Keratinocyte (primary cell): ENCODE results near the gene DGKI. TPM values are rescaled to one million over a fixed set of nuclear protein-coding genes. Genes with fewer than 3 reads are reported as not detected.
A peak's percentile ranks its signal among the peaks of the same experiment; 100 is the strongest.

Experiments
- DNase-seq: peaks from one replicate; pipeline ENCODE4 v3.0.0-alpha.2; 2011; ENCODE audit warnings: low read depth, missing footprints, low spot score
- FAIRE-seq: peaks from 2 replicates; lab custom pipeline; 2011; peaks lifted over from hg19 to GRCh38; lab: Jason Lieb, UNC
- H2AFZ ChIP-seq: 2 replicates; pipeline ENCODE4 v1.6.0; 2012; ENCODE audit warnings: low read length, control low read depth, inconsistent platforms; ENCODE audit not compliant: control insufficient read depth
- H3K27ac ChIP-seq: 2 replicates; pipeline ENCODE4 v1.5.1; 2011; ENCODE audit warnings: low read length; ENCODE audit not compliant: control insufficient read depth, insufficient read depth
- H3K27me3 ChIP-seq: 3 replicates; pipeline ENCODE4 v1.6.0; 2011; ENCODE audit warnings: low read length; ENCODE audit not compliant: control insufficient read depth, insufficient read depth; ENCODE audit errors: extremely low read depth
- H3K36me3 ChIP-seq, 2 experiments: 2 replicates in 1 of 2; 3 replicates in 1 of 2; pipeline ENCODE4 v1.5.1; 2011; ENCODE audit warnings: low read length in 2 of 2, mild to moderate bottlenecking in 1 of 2; ENCODE audit not compliant: control insufficient read depth in 2 of 2, insufficient read depth in 2 of 2; ENCODE audit errors: extremely low read depth in 1 of 2
- H3K4me1 ChIP-seq: 3 replicates; pipeline ENCODE4 v1.5.1; 2011; ENCODE audit warnings: low read length; ENCODE audit not compliant: control insufficient read depth, insufficient read depth; ENCODE audit errors: extremely low read depth
- H3K4me2 ChIP-seq: 3 replicates; pipeline ENCODE4 v1.6.0; 2011; ENCODE audit warnings: low read depth, low read length; ENCODE audit not compliant: control insufficient read depth, insufficient read depth; ENCODE audit errors: extremely low read depth
- H3K4me3 ChIP-seq, 3 experiments: fragments of 200-600 bp in 1 of 3; sonication (generic) in 1 of 3; 2 replicates in 2 of 3; 3 replicates in 1 of 3; pipeline ENCODE4 v1.5.1; 2011 to 2016; ENCODE audit warnings: low read length in 3 of 3, mild to moderate bottlenecking in 3 of 3, control low read depth in 2 of 3, inconsistent platforms in 1 of 3, low read depth in 1 of 3, mixed read lengths in 1 of 3, mixed run types in 1 of 3, moderate library complexity in 1 of 3; ENCODE audit not compliant: control insufficient read depth in 2 of 3, insufficient read depth in 2 of 3; ENCODE audit errors: extremely low read depth in 1 of 3
- H3K79me2 ChIP-seq: 2 replicates; pipeline ENCODE4 v1.6.0; 2012; ENCODE audit warnings: low read length; ENCODE audit not compliant: control insufficient read depth, insufficient read depth
- H3K9ac ChIP-seq: 3 replicates; pipeline ENCODE4 v1.6.0; 2011; ENCODE audit warnings: low read length; ENCODE audit not compliant: control insufficient read depth, insufficient read depth; ENCODE audit errors: extremely low read depth
- H3K9me1 ChIP-seq: 3 replicates; pipeline ENCODE4 v1.6.0; 2011; ENCODE audit warnings: low read length; ENCODE audit not compliant: control insufficient read depth, insufficient read depth; ENCODE audit errors: extremely low read depth
- H3K9me3 ChIP-seq: 2 replicates; pipeline ENCODE4 v1.5.1; 2012; ENCODE audit warnings: low read depth, low read length; ENCODE audit not compliant: control insufficient read depth
- H4K20me1 ChIP-seq: 3 replicates; pipeline ENCODE4 v1.6.0; 2011; ENCODE audit warnings: low read length; ENCODE audit not compliant: control insufficient read depth, insufficient read depth; ENCODE audit errors: extremely low read depth
- CTCF ChIP-seq, 3 experiments: IDR thresholded peaks in 1 of 3; conservative IDR thresholded peaks in 1 of 3; optimal IDR thresholded peaks in 1 of 3; 2 replicates in 2 of 3; 3 replicates in 1 of 3; pipeline versions ENCODE3 to v1.5.1; 2011; ENCODE audit warnings: low read length in 3 of 3, mild to moderate bottlenecking in 3 of 3, moderate library complexity in 2 of 3, control low read depth in 1 of 3, inconsistent platforms in 1 of 3; ENCODE audit not compliant: insufficient read depth in 2 of 3; ENCODE audit errors: extremely low read depth in 1 of 3
- EZH2 ChIP-seq: IDR thresholded peaks from one replicate; pipeline ENCODE4 v1.6.1; 2012; ENCODE audit warnings: inconsistent platforms, mild to moderate bottlenecking, low read length, moderate library complexity
- dilution Hi-C: fragments of 300-500 bp; cut with MboI; formaldehyde crosslinking; loops from one replicate; pipeline ENCODE4 v1.7.0; 2020; ENCODE audit warnings: low sequenced_read_pairs; ENCODE audit not compliant: extremely low pct_ligation_motif_present
- polyA plus RNA-seq, 5 experiments: library from polyadenylated mRNA; depleted of rRNA in 3 of 5; stranded (reverse) in 3 of 5; stranded (forward) in 1 of 5; unstranded in 1 of 5; fragments of >200 nt; gene quantifications; 1 replicate in 1 of 5; 2 replicates in 3 of 5; 3 replicates in 1 of 5; pipeline versions ENCODE4 v1.2.1 to v1.2.3, GENCODE V29; 2011 to 2012; ENCODE audit warnings: missing spikeins in 2 of 5, low read depth in 1 of 5, low replicate concordance in 1 of 5

The DGKI gene
- polyA plus RNA-seq, 1 donor (not counting 4 experiments of a cell fraction or from before 2014, with no cell fraction given) = 0.14 TPM

DNA sequence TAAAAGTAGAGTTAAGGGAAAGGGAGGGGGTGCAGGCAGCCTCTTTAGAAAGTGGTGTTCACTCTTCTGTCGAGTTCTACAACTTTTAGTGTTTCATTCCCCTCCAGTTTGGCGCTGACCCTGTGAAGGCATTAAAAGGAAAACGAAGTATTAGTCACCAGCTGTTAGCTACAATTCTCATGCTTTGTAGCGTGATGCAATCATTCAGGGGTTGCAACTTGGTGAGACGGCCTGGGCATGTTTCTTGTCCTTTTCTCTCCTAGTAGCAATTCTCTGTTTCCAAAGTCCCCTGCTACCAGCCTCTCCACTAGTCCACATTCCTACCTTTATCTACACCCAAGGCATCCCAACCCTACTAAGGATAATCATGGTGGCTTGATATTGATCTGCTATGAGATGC lies 33.7 kb upstream of the DGKI start:
- no peaks in the 10 kb centered on the region for H3K79me2 ChIP-seq
- dilution Hi-C loops = no loop called here
- H3K27me3 ChIP-seq = no peaks in the 10 kb centered on the region
- no peak overlapping the region for H3K9ac ChIP-seq
- FAIRE-seq = no peak
- DNase-seq = peak; percentile 5
- peaks cover 39% of the 10 kb centered on the region for H3K4me1 ChIP-seq
- no peak for TF ChIP-seq CTCF (optimal IDR thresholded peaks at IDR 0.05 in 1 of 3, IDR thresholded peaks at IDR 0.05 in 1 of 3, conservative IDR thresholded peaks at IDR 0.05 in 1 of 3; ENCODE audit: extremely low read depth in 1 of 3, insufficient read depth in 2 of 3, low read length in 3 of 3)
- TF ChIP-seq EZH2 = no peak
- no peaks in the 10 kb centered on the region for H4K20me1 ChIP-seq
- H3K36me3 ChIP-seq = peaks cover 3 to 10% of the 10 kb centered on the region in 2 experiments
- peaks cover 2% of the 10 kb centered on the region for H3K9me1 ChIP-seq
- H3K4me3 ChIP-seq = no peak overlapping the region
- H3K9me3 ChIP-seq = no peaks in the 10 kb centered on the region
- H3K27ac ChIP-seq = peak overlapping the region; percentile 16
- no peak overlapping the region for H3K4me2 ChIP-seq
- no peak overlapping the region for H2AFZ ChIP-seq

GRCh38 chr7:137879357-137880158 lies 32.8 kb upstream of the DGKI start:
- Histone ChIP-seq H3K27me3 (no peaks in the 10 kb centered on the region), H3K9me1 (peaks cover 2% of the 10 kb centered on the region), H4K20me1 (no peaks in the 10 kb centered on the region), H3K36me3 (peaks cover 0 to 9% of the 10 kb centered on the region in 2 experiments), H3K27ac (peak overlapping the region; percentile 45), H3K4me2 (peak overlapping the region; percentile 37), H3K9me3 (no peaks in the 10 kb centered on the region), H3K79me2 (no peaks in the 10 kb centered on the region), H3K4me1 (peaks cover 39% of the 10 kb centered on the region), H3K9ac (no peak overlapping the region), H3K4me3 (no peak overlapping the region), H2AFZ (no peak overlapping the region)
- no peak for DNase-seq
- no peak for FAIRE-seq
- no peak for TF ChIP-seq CTCF (optimal IDR thresholded peaks at IDR 0.05 in 1 of 3, IDR thresholded peaks at IDR 0.05 in 1 of 3, conservative IDR thresholded peaks at IDR 0.05 in 1 of 3; ENCODE audit: extremely low read depth in 1 of 3, insufficient read depth in 2 of 3, low read length in 3 of 3)
- dilution Hi-C loops = no loop called here
